NCI-H2227 (cell line): ENCODE data around the gene SMAD6.
A peak's percentile ranks its signal among the peaks of the same experiment; 100 is the strongest.
"Not testable (repeated sequence)": the region's sequence is repeated elsewhere in the genome, so short reads cannot be mapped to it uniquely, and the experiment has no call there.

Experiments used
- DNase-seq: peaks from one replicate; lab custom pipeline; 2025; ENCODE audit not compliant: unreplicated experiment; lab: John Stamatoyannopoulos, UW

The SMAD6 gene

GRCh38 chr15:66674756-66675155, 27.3 kb upstream of the SMAD6 start:
- no peak for DNase-seq

GRCh38 chr15:66675446-66675845, 26.6 kb upstream of the SMAD6 start:
- no peak for DNase-seq

- no peak for DNase-seq
These were observed 24.7 kb upstream of the SMAD6 start for GRCh38 chr15:66677336-66677735.

GRCh38 chr15:66679061-66679656, 22.9 kb upstream of the SMAD6 start:
- DNase-seq: no peak

GRCh38 chr15:66679657-66680108, 22.4 kb upstream of the SMAD6 start:
- DNase-seq: no peak

- DNase-seq: no peak
These were observed 21.5 kb upstream of the SMAD6 start for GRCh38 chr15:66680502-66680901.

GRCh38 chr15:66681395-66681794, 20.6 kb upstream of the SMAD6 start:
- DNase-seq: no peak

- no peak for DNase-seq
These were observed 19.8 kb upstream of the SMAD6 start for GRCh38 chr15:66682246-66682645.

GRCh38 chr15:66682865-66683264, 19.2 kb upstream of the SMAD6 start:
- DNase-seq: no peak

GRCh38 chr15:66684136-66684681, 17.8 kb upstream of the SMAD6 start:
- no peak for DNase-seq

GRCh38 chr15:66685638-66686150, 16.3 kb upstream of the SMAD6 start:
- no peak for DNase-seq

- DNase-seq: not testable (repeated sequence)
These were observed 11.1 kb upstream of the SMAD6 start for GRCh38 chr15:66690912-66691311.

- no peak for DNase-seq
These were observed 10.3 kb upstream of the SMAD6 start for GRCh38 chr15:66691727-66692126.

- no peak for DNase-seq
These were observed 9.6 kb upstream of the SMAD6 start for GRCh38 chr15:66692391-66692790.

GRCh38 chr15:66692808-66693596, 9.0 kb upstream of the SMAD6 start:
- DNase-seq: no peak

GRCh38 chr15:66696770-66697169, 5.3 kb upstream of the SMAD6 start:
- no peak for DNase-seq

- peak; percentile 43 for DNase-seq
These were observed 3.6 kb upstream of the SMAD6 start for GRCh38 chr15:66698318-66698961.

GRCh38 chr15:66698971-66699370, 3.1 kb upstream of the SMAD6 start:
- no peak for DNase-seq

GRCh38 chr15:66700412-66700801, 1.6 kb upstream of the SMAD6 start:
- no peak for DNase-seq

GRCh38 chr15:66700802-66701421, 1.1 kb upstream of the SMAD6 start:
- peak; percentile 92 for DNase-seq

- peak; percentile 70 for DNase-seq
These were observed 508 bp upstream of the SMAD6 start for GRCh38 chr15:66701422-66702034.
